Lower lobe of right lung (tissue), 2 donors: ENCODE data around the gene WDR90. TPM values are rescaled to one million over a fixed set of nuclear protein-coding genes. Genes with fewer than 3 reads are reported as not detected.

ENCODE experiments used
- ATAC-seq, 2 donors: fragments of 200-7000 bp; cut with Tn5 transposase; one replicate each; pipeline ENCODE4 v1.9.1; 2020 to 2022; ENCODE audit warnings: mild to moderate bottlenecking in 2 of 2, moderate library complexity in 2 of 2
- DNase-seq: peaks from one replicate; pipeline ENCODE4 v3.0.0-alpha.2; 2020
- H3K27ac ChIP-seq: fragments of 200-600 bp; one replicate; pipeline ENCODE4 v1.8.0; 2022
- H3K27me3 ChIP-seq: fragments of 200-600 bp; one replicate; pipeline ENCODE4 v1.8.0; 2022; ENCODE audit warnings: low read depth
- H3K36me3 ChIP-seq: fragments of 200-600 bp; one replicate; pipeline ENCODE4 v1.8.0; 2022; ENCODE audit warnings: mild to moderate bottlenecking
- H3K4me1 ChIP-seq: fragments of 200-600 bp; one replicate; pipeline ENCODE4 v1.8.0; 2022
- H3K4me3 ChIP-seq: fragments of 200-600 bp; one replicate; pipeline ENCODE4 v1.8.0; 2022; ENCODE audit warnings: mild to moderate bottlenecking
- H3K9me3 ChIP-seq: fragments of 200-600 bp; one replicate; pipeline ENCODE4 v1.8.0; 2022
- CTCF ChIP-seq: fragments of 200-600 bp; IDR thresholded peaks from one replicate; pipeline ENCODE4 v1.8.0; 2022; ENCODE audit warnings: antibody characterized with exemption, mild to moderate bottlenecking
- intact Hi-C: fragments of 100-400 bp; cut with DNase I; formaldehyde crosslinking; loops from one replicate; pipeline ENCODE4 v1.11.0; 2022
- total RNA-seq: library from RNA; stranded (reverse); fragmentation: NEBNext Ultra II Directional; extraction: Animal tissue kit (Norgen Biotek cat#: 25700); gene quantifications from one replicate; pipeline ENCODE4 v1.2.1, GENCODE V29; 2021
- donor health status: DM: no; HTN: yes; CAD: no; lungs with severe emphysema.

WDR90 gene
- total RNA-seq, 1 donor from 2014 or later: 31.4 TPM

GRCh38 chr16:702341-702740, 53.2 kb downstream of the WDR90 start:
- DNase-seq (no peak), ATAC-seq (no peak)
- no peaks in the 10 kb centered on the region for H3K9me3 ChIP-seq
- no peak for TF ChIP-seq CTCF
- H3K4me1 ChIP-seq: peaks cover 11% of the 10 kb centered on the region
- H3K27ac ChIP-seq: no peak overlapping the region
- peaks cover 84% of the 10 kb centered on the region for H3K27me3 ChIP-seq
- H3K36me3 ChIP-seq: no peaks in the 10 kb centered on the region
- intact Hi-C loops: no loop called here
- no peak overlapping the region for H3K4me3 ChIP-seq

- H3K36me3 ChIP-seq: no peaks in the 10 kb centered on the region
- no peaks in the 10 kb centered on the region for H3K9me3 ChIP-seq
- TF ChIP-seq CTCF: no peak
- peaks cover 11% of the 10 kb centered on the region for H3K4me1 ChIP-seq
- intact Hi-C loops: no loop called here
- no peak overlapping the region for H3K27ac ChIP-seq
- peaks cover 88% of the 10 kb centered on the region for H3K27me3 ChIP-seq
- no peak for ATAC-seq
- no peak overlapping the region for H3K4me3 ChIP-seq
- no peak for DNase-seq
Measured at GRCh38 chr16:703406-703805, 54.2 kb downstream of the WDR90 start.

GRCh38 chr16:704047-704446, 54.9 kb downstream of the WDR90 start:
- Histone ChIP-seq H3K4me1 (peaks cover 11% of the 10 kb centered on the region), H3K4me3 (no peak overlapping the region), H3K27ac (no peak overlapping the region), H3K36me3 (no peaks in the 10 kb centered on the region), H3K27me3 (peaks cover 91% of the 10 kb centered on the region), H3K9me3 (no peaks in the 10 kb centered on the region)
- ATAC-seq (no peak), DNase-seq (no peak)
- intact Hi-C loops: no loop called here
- no peak for TF ChIP-seq CTCF

- Histone ChIP-seq H3K4me3 (no peak overlapping the region), H3K36me3 (no peaks in the 10 kb centered on the region), H3K9me3 (no peaks in the 10 kb centered on the region), H3K27me3 (peaks cover 91% of the 10 kb centered on the region), H3K27ac (no peak overlapping the region), H3K4me1 (peaks cover 11% of the 10 kb centered on the region)
- intact Hi-C loops: no loop called here
- no peak for TF ChIP-seq CTCF
- DNase-seq: no peak
- ATAC-seq: no peak
Measured at GRCh38 chr16:704552-705380, 55.6 kb downstream of the WDR90 start.

GRCh38 chr16:705431-706188, 56.4 kb downstream of the WDR90 start, which contains the start of gene FBXL16:
Gene FBXL16 (minus strand): TSS chr16:705801. CDS start chr16:697405, 8,396 bp downstream.
- DNase-seq (no peak), ATAC-seq (no peak)
- TF ChIP-seq CTCF: no peak
- intact Hi-C loops: no loop called here
- peaks cover 91% of the 10 kb centered on the region for H3K27me3 ChIP-seq
- no peaks in the 10 kb centered on the region for H3K9me3 ChIP-seq
- no peak within 1 kb of the TSS for H3K4me3 ChIP-seq
- H3K4me1 ChIP-seq: peaks cover 11% of the 10 kb centered on the region
- no peaks in the 10 kb centered on the region for H3K36me3 ChIP-seq
- H3K27ac ChIP-seq: no peak within 1 kb of the TSS
